Liver (tissue), 9 donors: ENCODE measurements around the gene DYNC2LI1. TPM values are rescaled to one million over a fixed set of nuclear protein-coding genes. Genes with fewer than 3 reads are reported as not detected.

Experiments used
- DNase-seq: peaks from one replicate; pipeline ENCODE4 v3.0.0-alpha.2; 2017; ENCODE audit warnings: low spot score
- H3K27ac ChIP-seq, 2 donors: one replicate each; pipeline ENCODE4 v1.7.0; 2013; ENCODE audit warnings: inconsistent platforms in 2 of 2, low read length in 2 of 2, control low read depth in 1 of 2, low read depth in 1 of 2, mild to moderate bottlenecking in 1 of 2
- H3K27me3 ChIP-seq, 4 donors: one replicate each; pipeline versions ENCODE4 v1.6.1 to v1.7.0; 2013; ENCODE audit warnings: low read length in 3 of 4, inconsistent platforms in 1 of 4, mild to moderate bottlenecking in 1 of 4, moderate library complexity in 1 of 4; ENCODE audit not compliant: control insufficient read depth in 4 of 4, insufficient read depth in 4 of 4
- H3K36me3 ChIP-seq, 4 donors: one replicate each; pipeline versions ENCODE4 v1.6.1 to v1.7.0; 2013; ENCODE audit warnings: low read length in 3 of 4, mild to moderate bottlenecking in 3 of 4, low read depth in 1 of 4, moderate library complexity in 1 of 4; ENCODE audit not compliant: control insufficient read depth in 4 of 4, insufficient read depth in 3 of 4
- H3K4me1 ChIP-seq, 4 donors: one replicate each; pipeline versions ENCODE4 v1.6.1 to v1.7.0; 2013; ENCODE audit warnings: low read length in 3 of 4, mild to moderate bottlenecking in 3 of 4, moderate library complexity in 1 of 4; ENCODE audit not compliant: control insufficient read depth in 4 of 4, insufficient read depth in 4 of 4
- H3K4me3 ChIP-seq, 3 donors: one replicate each; pipeline versions ENCODE4 v1.6.1 to v1.7.0; 2013; ENCODE audit warnings: low read length in 3 of 3, control low read depth in 1 of 3, low read depth in 1 of 3, mild to moderate bottlenecking in 1 of 3
- H3K9ac ChIP-seq, 2 donors: one replicate each; pipeline ENCODE4 v1.7.0; 2013; ENCODE audit warnings: low read length in 2 of 2, mild to moderate bottlenecking in 2 of 2, moderate library complexity in 2 of 2, control low read depth in 1 of 2, low read depth in 1 of 2
- H3K9me3 ChIP-seq, 4 donors: one replicate each; pipeline versions ENCODE4 v1.6.1 to v1.7.0; 2013; ENCODE audit warnings: low read length in 3 of 4; ENCODE audit not compliant: control insufficient read depth in 4 of 4
- CTCF ChIP-seq: fragments of 150-350 bp; IDR thresholded peaks from 2 replicates; pipeline ENCODE4 v1.5.1; 2017; ENCODE audit warnings: improper control_type of control experiment, low read depth, low read length; ENCODE audit not compliant: missing input control
- EGR1 ChIP-seq, 2 donors: IDR thresholded peaks; 2 replicates each; pipeline ENCODE4 v1.6.1; 2016 to 2018; ENCODE audit warnings: antibody characterized with exemption in 2 of 2, low read depth in 2 of 2
- FOXA1 ChIP-seq: IDR thresholded peaks from 2 replicates; pipeline ENCODE4 v1.6.1; 2016; ENCODE audit warnings: antibody characterized with exemption
- FOXA2 ChIP-seq: IDR thresholded peaks from 2 replicates; pipeline ENCODE4 v1.6.1; 2016; ENCODE audit warnings: antibody characterized with exemption
- GABPA ChIP-seq, 2 donors: IDR thresholded peaks in 1 of 2; conservative IDR thresholded peaks in 1 of 2; 2 replicates each; pipeline ENCODE4 v1.6.1; 2016; ENCODE audit warnings: antibody characterized with exemption in 2 of 2, mild to moderate bottlenecking in 1 of 2, moderate library complexity in 1 of 2
- HNF4A ChIP-seq, 2 donors: conservative IDR thresholded peaks; 2 replicates each; pipeline ENCODE4 v1.6.1; 2016; ENCODE audit warnings: antibody characterized with exemption in 2 of 2, mild to moderate bottlenecking in 2 of 2
- HNF4G ChIP-seq: IDR thresholded peaks from 2 replicates; pipeline ENCODE4 v1.6.1; 2016; ENCODE audit warnings: antibody characterized with exemption
- JUND ChIP-seq, 2 donors: IDR thresholded peaks; 2 replicates each; pipeline ENCODE4 v1.6.1; 2016; ENCODE audit warnings: antibody characterized with exemption in 2 of 2
- MAX ChIP-seq: IDR thresholded peaks from 2 replicates; pipeline ENCODE4 v1.6.1; 2016; ENCODE audit warnings: antibody characterized with exemption
- RAD21 ChIP-seq, 2 donors: IDR thresholded peaks; 2 replicates each; pipeline ENCODE4 v1.6.1; 2016; ENCODE audit warnings: antibody characterized with exemption in 2 of 2, mild to moderate bottlenecking in 2 of 2
- RXRA ChIP-seq, 2 donors: IDR thresholded peaks; 2 replicates each; pipeline ENCODE4 v1.6.1; 2017 to 2018; ENCODE audit warnings: antibody characterized with exemption in 2 of 2, mild to moderate bottlenecking in 1 of 2
- YY1 ChIP-seq: IDR thresholded peaks from 2 replicates; pipeline ENCODE4 v1.6.1; 2016; ENCODE audit warnings: antibody characterized with exemption, mild to moderate bottlenecking
- WGBS: extraction: QIAGEN DNeasy Blood & Tissue Kit; methylation state at CpG from one replicate; pipeline ENCODE4 v1.1.7; 2013; 5-methylcytosine and 5-hydroxymethylcytosine counted together
- polyA plus RNA-seq, 2 donors: library from polyadenylated mRNA; stranded (reverse) in 1 of 2; unstranded in 1 of 2; fragments of 200-250 nt in 1 of 2; fragments of >200 nt in 1 of 2; fragmentation: Nextera tagmentation in 1 of 2; extraction: Ambion mirVana in 1 of 2; gene quantifications; one replicate each; pipeline versions ENCODE4 v1.2.1 to v1.2.3, GENCODE V29; 2013 to 2015
- total RNA-seq, 2 donors: library from RNA; depleted of rRNA; stranded (reverse); fragments of >200 nt; gene quantifications; one replicate each; pipeline ENCODE4 v1.2.3, GENCODE V29; 2014
- TF ChIP-seq, protein P1 (sequence below): IDR thresholded peaks from 2 replicates; pipeline ENCODE4 v1.6.1; 2016; ENCODE audit warnings: antibody characterized with exemption
- TF ChIP-seq, protein P2 (sequence below): IDR thresholded peaks from 2 replicates; pipeline ENCODE4 v1.6.1; 2016; ENCODE audit warnings: antibody characterized with exemption
- TF ChIP-seq, protein P3 (sequence below): IDR thresholded peaks from 2 replicates; pipeline ENCODE4 v1.6.1; 2016; ENCODE audit warnings: antibody characterized with exemption, mild to moderate bottlenecking
- donor health status: healthy.
- donor health status: healthy.
- donor health status: healthy.
- donor health status: healthy.
- donor health status: healthy.

The DYNC2LI1 gene
- total and polyA plus RNA-seq, 4 donors: 5.4 to 6.1 (median 5.7) TPM

- TF ChIP-seq GABPA (IDR thresholded peaks at IDR 0.05 in 1 of 2, conservative IDR thresholded peaks at IDR 0.05 in 1 of 2) (no peak), MAX (no peak), EGR1 (IDR thresholded peaks at IDR 0.05; ENCODE audit: low read depth in 2 of 2) (no peak), HNF4G (no peak), HNF4A (conservative IDR thresholded peaks at IDR 0.05) (no peak), FOXA2 (no peak), RXRA (IDR thresholded peaks at IDR 0.05) (no peak)
These were observed 21.1 kb downstream of the DYNC2LI1 start (continued) for GRCh38 chr2:43794956-43795355.

DNA sequence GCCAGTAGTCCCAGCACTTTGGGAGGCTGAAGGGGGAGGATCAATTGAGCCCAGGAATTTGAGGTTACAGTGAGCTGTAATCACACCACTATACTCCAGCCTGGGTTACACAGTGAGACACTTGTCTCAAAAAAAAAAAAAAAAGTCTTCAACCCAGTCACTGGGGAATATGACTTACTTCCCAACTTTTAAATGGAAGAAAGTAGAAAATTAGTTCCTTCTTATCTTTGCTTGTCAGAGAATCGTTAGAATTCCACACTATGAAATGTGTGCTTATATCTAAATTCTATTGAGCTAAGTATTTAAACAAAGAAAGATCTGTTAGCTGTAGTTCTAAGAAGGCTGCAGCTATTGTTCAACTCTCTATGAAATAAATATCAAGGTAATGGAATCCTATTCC lies 22.4 kb downstream of the DYNC2LI1 start:
- TF ChIP-seq RAD21 (IDR thresholded peaks at IDR 0.05) (no peak), CTCF (no peak), MAX (no peak), FOXA2 (no peak), JUND (IDR thresholded peaks at IDR 0.05) (no peak), EGR1 (IDR thresholded peaks at IDR 0.05; ENCODE audit: low read depth in 2 of 2) (no peak)
- TF ChIP-seq, protein P1, sequence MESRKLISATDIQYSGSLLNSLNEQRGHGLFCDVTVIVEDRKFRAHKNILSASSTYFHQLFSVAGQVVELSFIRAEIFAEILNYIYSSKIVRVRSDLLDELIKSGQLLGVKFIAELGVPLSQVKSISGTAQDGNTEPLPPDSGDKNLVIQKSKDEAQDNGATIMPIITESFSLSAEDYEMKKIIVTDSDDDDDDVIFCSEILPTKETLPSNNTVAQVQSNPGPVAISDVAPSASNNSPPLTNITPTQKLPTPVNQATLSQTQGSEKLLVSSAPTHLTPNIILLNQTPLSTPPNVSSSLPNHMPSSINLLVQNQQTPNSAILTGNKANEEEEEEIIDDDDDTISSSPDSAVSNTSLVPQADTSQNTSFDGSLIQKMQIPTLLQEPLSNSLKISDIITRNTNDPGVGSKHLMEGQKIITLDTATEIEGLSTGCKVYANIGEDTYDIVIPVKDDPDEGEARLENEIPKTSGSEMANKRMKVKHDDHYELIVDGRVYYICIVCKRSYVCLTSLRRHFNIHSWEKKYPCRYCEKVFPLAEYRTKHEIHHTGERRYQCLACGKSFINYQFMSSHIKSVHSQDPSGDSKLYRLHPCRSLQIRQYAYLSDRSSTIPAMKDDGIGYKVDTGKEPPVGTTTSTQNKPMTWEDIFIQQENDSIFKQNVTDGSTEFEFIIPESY: no peak
- TF ChIP-seq, protein P2, sequence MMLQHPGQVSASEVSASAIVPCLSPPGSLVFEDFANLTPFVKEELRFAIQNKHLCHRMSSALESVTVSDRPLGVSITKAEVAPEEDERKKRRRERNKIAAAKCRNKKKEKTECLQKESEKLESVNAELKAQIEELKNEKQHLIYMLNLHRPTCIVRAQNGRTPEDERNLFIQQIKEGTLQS: no peak

DNA sequence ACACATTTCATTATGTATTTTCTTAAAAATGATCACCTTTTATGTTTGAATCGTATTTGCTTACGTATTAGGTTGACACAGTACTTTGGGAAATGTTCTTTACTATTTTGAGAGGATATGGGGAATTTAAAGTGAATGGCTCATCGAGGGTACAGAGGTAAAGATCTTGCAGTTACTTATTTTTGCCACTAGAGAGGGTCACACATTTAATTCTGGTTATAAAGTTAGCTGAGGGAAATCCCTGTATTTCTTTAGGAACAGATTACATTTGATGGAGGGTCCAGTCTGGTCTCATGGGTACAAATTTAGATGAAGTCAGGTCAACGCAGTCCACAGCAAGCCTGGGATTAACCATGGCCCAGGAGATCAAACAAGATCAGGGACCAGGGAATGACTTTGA lies 24.5 kb downstream of the DYNC2LI1 start:
- TF ChIP-seq CTCF: peak; percentile 50
- TF ChIP-seq, protein P3, sequence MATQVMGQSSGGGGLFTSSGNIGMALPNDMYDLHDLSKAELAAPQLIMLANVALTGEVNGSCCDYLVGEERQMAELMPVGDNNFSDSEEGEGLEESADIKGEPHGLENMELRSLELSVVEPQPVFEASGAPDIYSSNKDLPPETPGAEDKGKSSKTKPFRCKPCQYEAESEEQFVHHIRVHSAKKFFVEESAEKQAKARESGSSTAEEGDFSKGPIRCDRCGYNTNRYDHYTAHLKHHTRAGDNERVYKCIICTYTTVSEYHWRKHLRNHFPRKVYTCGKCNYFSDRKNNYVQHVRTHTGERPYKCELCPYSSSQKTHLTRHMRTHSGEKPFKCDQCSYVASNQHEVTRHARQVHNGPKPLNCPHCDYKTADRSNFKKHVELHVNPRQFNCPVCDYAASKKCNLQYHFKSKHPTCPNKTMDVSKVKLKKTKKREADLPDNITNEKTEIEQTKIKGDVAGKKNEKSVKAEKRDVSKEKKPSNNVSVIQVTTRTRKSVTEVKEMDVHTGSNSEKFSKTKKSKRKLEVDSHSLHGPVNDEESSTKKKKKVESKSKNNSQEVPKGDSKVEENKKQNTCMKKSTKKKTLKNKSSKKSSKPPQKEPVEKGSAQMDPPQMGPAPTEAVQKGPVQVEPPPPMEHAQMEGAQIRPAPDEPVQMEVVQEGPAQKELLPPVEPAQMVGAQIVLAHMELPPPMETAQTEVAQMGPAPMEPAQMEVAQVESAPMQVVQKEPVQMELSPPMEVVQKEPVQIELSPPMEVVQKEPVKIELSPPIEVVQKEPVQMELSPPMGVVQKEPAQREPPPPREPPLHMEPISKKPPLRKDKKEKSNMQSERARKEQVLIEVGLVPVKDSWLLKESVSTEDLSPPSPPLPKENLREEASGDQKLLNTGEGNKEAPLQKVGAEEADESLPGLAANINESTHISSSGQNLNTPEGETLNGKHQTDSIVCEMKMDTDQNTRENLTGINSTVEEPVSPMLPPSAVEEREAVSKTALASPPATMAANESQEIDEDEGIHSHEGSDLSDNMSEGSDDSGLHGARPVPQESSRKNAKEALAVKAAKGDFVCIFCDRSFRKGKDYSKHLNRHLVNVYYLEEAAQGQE: no peak
- no peak for TF ChIP-seq EGR1 (IDR thresholded peaks at IDR 0.05; ENCODE audit: low read depth in 2 of 2)
- TF ChIP-seq JUND (IDR thresholded peaks at IDR 0.05): no peak
- no peak for TF ChIP-seq YY1
- TF ChIP-seq, protein P2: no peak
- no peak for TF ChIP-seq FOXA1
- peak; percentile 70 to 75 for TF ChIP-seq RAD21 (IDR thresholded peaks at IDR 0.05)
- TF ChIP-seq HNF4G: no peak
- no peak for TF ChIP-seq HNF4A (conservative IDR thresholded peaks at IDR 0.05)
- no peak for TF ChIP-seq RXRA (IDR thresholded peaks at IDR 0.05)
- Histone ChIP-seq H3K9ac (no peak overlapping the region), H3K36me3 (no peaks in the 10 kb centered on the region), H3K27ac (no peak overlapping the region), H3K27me3 (no peaks in the 10 kb centered on the region), H3K4me3 (no peak overlapping the region), H3K4me1 (peaks cover 0 to 11% (median 11%) of the 10 kb centered on the region in 4 donors), H3K9me3 (no peaks in the 10 kb centered on the region)
- DNase-seq: no peak
- WGBS: 52% methylated on average over 4 of the region's 4 CpGs

More for the DNA sequence above, 22.4 kb downstream of the DYNC2LI1 start:
- Histone ChIP-seq H3K4me3 (no peak overlapping the region), H3K27ac (no peak overlapping the region), H3K9ac (no peak overlapping the region), H3K9me3 (no peaks in the 10 kb centered on the region), H3K36me3 (no peaks in the 10 kb centered on the region), H3K27me3 (no peaks in the 10 kb centered on the region), H3K4me1 (no peaks in the 10 kb centered on the region)
- DNase-seq: no peak
- 86% methylated on average over 1 of the region's 1 CpG for WGBS
